ENCODE data around the gene TRRAP.
A peak's percentile ranks its signal among the peaks of the same experiment; 100 is the strongest.

The TRRAP gene

GRCh38 chr7:98990356-98990755 is 112.0 kb downstream of the TRRAP start:
- no peak for DNase-seq (ENCODE audit: low spot score)

- no peak for DNase-seq (ENCODE audit: low spot score)
These were observed 112.8 kb downstream of the TRRAP start for GRCh38 chr7:98991141-98991540.

GRCh38 chr7:98992076-98992475 is 113.7 kb downstream of the TRRAP start:
- DNase-seq (ENCODE audit: low spot score), result no peak

GRCh38 chr7:98993024-98993897 is 114.9 kb downstream of the TRRAP start:
- DNase-seq (ENCODE audit: low spot score), result no peak

- DNase-seq (ENCODE audit: low spot score), result no peak
These were observed 116.0 kb downstream of the TRRAP start for GRCh38 chr7:98994046-98994944.

GRCh38 chr7:98995111-98995510 is 116.8 kb downstream of the TRRAP start:
- no peak for DNase-seq (ENCODE audit: low spot score)

GRCh38 chr7:98995523-98996149 is 117.3 kb downstream of the TRRAP start:
- no peak for DNase-seq (ENCODE audit: low spot score)

- DNase-seq (ENCODE audit: low spot score), result no peak
These were observed 117.8 kb downstream of the TRRAP start for GRCh38 chr7:98996150-98996552.

- peak; percentile 43 for DNase-seq (ENCODE audit: low spot score)
These were observed 119.5 kb downstream of the TRRAP start for GRCh38 chr7:98997846-98998245.

GRCh38 chr7:98998821-98999725 is 120.7 kb downstream of the TRRAP start:
- no peak for DNase-seq (ENCODE audit: low spot score)

- DNase-seq (ENCODE audit: low spot score), result no peak
These were observed 122.0 kb downstream of the TRRAP start for GRCh38 chr7:99000196-99000903.

GRCh38 chr7:99000904-99001465 is 122.7 kb downstream of the TRRAP start:
- DNase-seq (ENCODE audit: low spot score), result peak; percentile 13

- peak; percentile 28 for DNase-seq (ENCODE audit: low spot score)
These were observed 123.3 kb downstream of the TRRAP start for GRCh38 chr7:99001482-99002147.

GRCh38 chr7:99002148-99002826 is 124.0 kb downstream of the TRRAP start:
- DNase-seq (ENCODE audit: low spot score), result no peak

- DNase-seq (ENCODE audit: low spot score), result no peak
These were observed 124.5 kb downstream of the TRRAP start for GRCh38 chr7:99002827-99003212.

- no peak for DNase-seq (ENCODE audit: low spot score)
These were observed 125.1 kb downstream of the TRRAP start for GRCh38 chr7:99003419-99003818.

- DNase-seq (ENCODE audit: low spot score), result peak; percentile 51
These were observed 125.9 kb downstream of the TRRAP start for GRCh38 chr7:99004216-99004615.

- DNase-seq (ENCODE audit: low spot score), result no peak
These were observed 126.6 kb downstream of the TRRAP start for GRCh38 chr7:99004781-99005500.

GRCh38 chr7:99005776-99006175 is 127.4 kb downstream of the TRRAP start:
- no peak for DNase-seq (ENCODE audit: low spot score)

All from AG08395 (cell line).